ENCODE data around the gene FOXP1.

DNA sequence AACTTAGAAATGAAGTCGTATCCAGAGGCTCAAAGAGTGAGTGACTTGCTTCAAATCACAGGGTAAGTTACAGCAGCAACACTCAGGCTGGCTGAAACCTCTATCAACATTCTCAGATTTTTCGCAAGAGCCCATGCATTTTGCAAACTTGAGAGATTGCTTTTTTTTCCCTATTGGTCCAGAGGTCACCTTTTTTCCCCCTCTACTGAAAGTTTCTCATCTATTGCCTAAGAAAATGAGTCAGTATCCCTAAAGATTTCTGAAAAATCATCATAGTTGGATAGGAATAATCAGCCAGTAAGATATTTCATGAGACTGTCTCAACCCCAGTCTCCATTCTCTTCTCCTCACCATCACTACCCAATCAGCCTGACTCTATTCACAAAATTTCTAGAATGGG, 410.6 kb downstream of the FOXP1 start:
- TF ChIP-seq, protein P1, sequence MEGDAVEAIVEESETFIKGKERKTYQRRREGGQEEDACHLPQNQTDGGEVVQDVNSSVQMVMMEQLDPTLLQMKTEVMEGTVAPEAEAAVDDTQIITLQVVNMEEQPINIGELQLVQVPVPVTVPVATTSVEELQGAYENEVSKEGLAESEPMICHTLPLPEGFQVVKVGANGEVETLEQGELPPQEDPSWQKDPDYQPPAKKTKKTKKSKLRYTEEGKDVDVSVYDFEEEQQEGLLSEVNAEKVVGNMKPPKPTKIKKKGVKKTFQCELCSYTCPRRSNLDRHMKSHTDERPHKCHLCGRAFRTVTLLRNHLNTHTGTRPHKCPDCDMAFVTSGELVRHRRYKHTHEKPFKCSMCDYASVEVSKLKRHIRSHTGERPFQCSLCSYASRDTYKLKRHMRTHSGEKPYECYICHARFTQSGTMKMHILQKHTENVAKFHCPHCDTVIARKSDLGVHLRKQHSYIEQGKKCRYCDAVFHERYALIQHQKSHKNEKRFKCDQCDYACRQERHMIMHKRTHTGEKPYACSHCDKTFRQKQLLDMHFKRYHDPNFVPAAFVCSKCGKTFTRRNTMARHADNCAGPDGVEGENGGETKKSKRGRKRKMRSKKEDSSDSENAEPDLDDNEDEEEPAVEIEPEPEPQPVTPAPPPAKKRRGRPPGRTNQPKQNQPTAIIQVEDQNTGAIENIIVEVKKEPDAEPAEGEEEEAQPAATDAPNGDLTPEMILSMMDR (IDR thresholded peaks at IDR 0.05): no peak
- TF ChIP-seq POLR2A (IDR thresholded peaks at IDR 0.05): no peak
